Keratinocyte (primary cell): ENCODE data around the gene CDC42. TPM values are rescaled to one million over a fixed set of nuclear protein-coding genes. Genes with fewer than 3 reads are reported as not detected.

Source experiments
- DNase-seq: peaks from one replicate; pipeline ENCODE4 v3.0.0-alpha.2; 2011; ENCODE audit warnings: low read depth, missing footprints, low spot score
- FAIRE-seq: peaks from 2 replicates; lab custom pipeline; 2011; peaks lifted over from hg19 to GRCh38; lab: Jason Lieb, UNC
- H2AFZ ChIP-seq: 2 replicates; pipeline ENCODE4 v1.6.0; 2012; ENCODE audit warnings: low read length, control low read depth, inconsistent platforms; ENCODE audit not compliant: control insufficient read depth
- H3K27ac ChIP-seq: 2 replicates; pipeline ENCODE4 v1.5.1; 2011; ENCODE audit warnings: low read length; ENCODE audit not compliant: control insufficient read depth, insufficient read depth
- H3K27me3 ChIP-seq: 3 replicates; pipeline ENCODE4 v1.6.0; 2011; ENCODE audit warnings: low read length; ENCODE audit not compliant: control insufficient read depth, insufficient read depth; ENCODE audit errors: extremely low read depth
- H3K36me3 ChIP-seq, 2 experiments: 2 replicates in 1 of 2; 3 replicates in 1 of 2; pipeline ENCODE4 v1.5.1; 2011; ENCODE audit warnings: low read length in 2 of 2, mild to moderate bottlenecking in 1 of 2; ENCODE audit not compliant: control insufficient read depth in 2 of 2, insufficient read depth in 2 of 2; ENCODE audit errors: extremely low read depth in 1 of 2
- H3K4me1 ChIP-seq: 3 replicates; pipeline ENCODE4 v1.5.1; 2011; ENCODE audit warnings: low read length; ENCODE audit not compliant: control insufficient read depth, insufficient read depth; ENCODE audit errors: extremely low read depth
- H3K4me2 ChIP-seq: 3 replicates; pipeline ENCODE4 v1.6.0; 2011; ENCODE audit warnings: low read depth, low read length; ENCODE audit not compliant: control insufficient read depth, insufficient read depth; ENCODE audit errors: extremely low read depth
- H3K4me3 ChIP-seq, 3 experiments: fragments of 200-600 bp in 1 of 3; sonication (generic) in 1 of 3; 2 replicates in 2 of 3; 3 replicates in 1 of 3; pipeline ENCODE4 v1.5.1; 2011 to 2016; ENCODE audit warnings: low read length in 3 of 3, mild to moderate bottlenecking in 3 of 3, control low read depth in 2 of 3, inconsistent platforms in 1 of 3, low read depth in 1 of 3, mixed read lengths in 1 of 3, mixed run types in 1 of 3, moderate library complexity in 1 of 3; ENCODE audit not compliant: control insufficient read depth in 2 of 3, insufficient read depth in 2 of 3; ENCODE audit errors: extremely low read depth in 1 of 3
- H3K79me2 ChIP-seq: 2 replicates; pipeline ENCODE4 v1.6.0; 2012; ENCODE audit warnings: low read length; ENCODE audit not compliant: control insufficient read depth, insufficient read depth
- H3K9ac ChIP-seq: 3 replicates; pipeline ENCODE4 v1.6.0; 2011; ENCODE audit warnings: low read length; ENCODE audit not compliant: control insufficient read depth, insufficient read depth; ENCODE audit errors: extremely low read depth
- H3K9me1 ChIP-seq: 3 replicates; pipeline ENCODE4 v1.6.0; 2011; ENCODE audit warnings: low read length; ENCODE audit not compliant: control insufficient read depth, insufficient read depth; ENCODE audit errors: extremely low read depth
- H3K9me3 ChIP-seq: 2 replicates; pipeline ENCODE4 v1.5.1; 2012; ENCODE audit warnings: low read depth, low read length; ENCODE audit not compliant: control insufficient read depth
- H4K20me1 ChIP-seq: 3 replicates; pipeline ENCODE4 v1.6.0; 2011; ENCODE audit warnings: low read length; ENCODE audit not compliant: control insufficient read depth, insufficient read depth; ENCODE audit errors: extremely low read depth
- CTCF ChIP-seq, 3 experiments: IDR thresholded peaks in 1 of 3; conservative IDR thresholded peaks in 1 of 3; optimal IDR thresholded peaks in 1 of 3; 2 replicates in 2 of 3; 3 replicates in 1 of 3; pipeline versions ENCODE3 to v1.5.1; 2011; ENCODE audit warnings: low read length in 3 of 3, mild to moderate bottlenecking in 3 of 3, moderate library complexity in 2 of 3, control low read depth in 1 of 3, inconsistent platforms in 1 of 3; ENCODE audit not compliant: insufficient read depth in 2 of 3; ENCODE audit errors: extremely low read depth in 1 of 3
- EZH2 ChIP-seq: IDR thresholded peaks from one replicate; pipeline ENCODE4 v1.6.1; 2012; ENCODE audit warnings: inconsistent platforms, mild to moderate bottlenecking, low read length, moderate library complexity
- dilution Hi-C: fragments of 300-500 bp; cut with MboI; formaldehyde crosslinking; loops from one replicate; pipeline ENCODE4 v1.7.0; 2020; ENCODE audit warnings: low sequenced_read_pairs; ENCODE audit not compliant: extremely low pct_ligation_motif_present
- polyA plus RNA-seq, 5 experiments: library from polyadenylated mRNA; depleted of rRNA in 3 of 5; stranded (reverse) in 3 of 5; stranded (forward) in 1 of 5; unstranded in 1 of 5; fragments of >200 nt; gene quantifications; 1 replicate in 1 of 5; 2 replicates in 3 of 5; 3 replicates in 1 of 5; pipeline versions ENCODE4 v1.2.1 to v1.2.3, GENCODE V29; 2011 to 2012; ENCODE audit warnings: missing spikeins in 2 of 5, low read depth in 1 of 5, low replicate concordance in 1 of 5

The CDC42 gene
- polyA plus RNA-seq, 1 donor (not counting 4 experiments of a cell fraction or from before 2014, with no cell fraction given), result 499 TPM

DNA sequence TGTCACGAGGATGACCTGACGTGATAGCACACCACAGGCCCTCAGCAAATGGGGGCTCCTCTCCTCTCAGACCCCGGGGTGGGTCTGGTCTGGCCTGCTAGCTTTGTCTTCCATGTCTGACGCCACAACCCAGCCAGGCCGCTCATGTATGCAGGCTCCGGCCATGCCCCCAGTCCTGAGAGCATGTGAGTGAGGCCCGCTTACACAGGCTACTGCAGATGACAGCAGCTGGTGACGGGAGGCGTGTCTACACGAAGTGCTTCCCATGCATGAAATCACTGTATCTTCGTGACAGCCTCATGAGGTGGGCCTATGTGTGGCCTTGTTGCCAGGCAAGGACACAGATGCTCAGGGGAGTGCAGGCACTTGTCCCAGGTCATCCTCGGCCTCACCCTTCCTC is 74.0 kb downstream of the CDC42 start:
- Histone ChIP-seq H3K4me1 (no peaks in the 10 kb centered on the region), H3K27ac (no peak overlapping the region), H3K9me3 (no peaks in the 10 kb centered on the region), H3K36me3 (peaks cover 0 to 6% of the 10 kb centered on the region in 2 experiments), H3K4me2 (no peak overlapping the region), H4K20me1 (peaks cover 6% of the 10 kb centered on the region), H3K79me2 (no peaks in the 10 kb centered on the region), H3K4me3 (no peak overlapping the region), H2AFZ (no peak overlapping the region), H3K9ac (no peak overlapping the region), H3K27me3 (peaks cover 15% of the 10 kb centered on the region), H3K9me1 (peaks cover 3% of the 10 kb centered on the region)
- dilution Hi-C loops, result no loop called here
- no peak for DNase-seq
- no peak for TF ChIP-seq EZH2
- no peak for TF ChIP-seq CTCF (optimal IDR thresholded peaks at IDR 0.05 in 1 of 3, IDR thresholded peaks at IDR 0.05 in 1 of 3, conservative IDR thresholded peaks at IDR 0.05 in 1 of 3; ENCODE audit: extremely low read depth in 1 of 3, insufficient read depth in 2 of 3, low read length in 3 of 3)
- FAIRE-seq, result no peak

- Histone ChIP-seq H3K9me1 (peaks cover 2% of the 10 kb centered on the region), H3K79me2 (no peaks in the 10 kb centered on the region), H3K4me1 (peaks cover 3% of the 10 kb centered on the region), H3K36me3 (peaks cover 0 to 2% of the 10 kb centered on the region in 2 experiments), H3K9ac (no peak overlapping the region), H3K27ac (no peak overlapping the region), H3K9me3 (no peaks in the 10 kb centered on the region), H3K27me3 (peaks cover 15% of the 10 kb centered on the region), H2AFZ (no peak overlapping the region), H3K4me2 (no peak overlapping the region), H4K20me1 (peaks cover 6% of the 10 kb centered on the region), H3K4me3 (no peak overlapping the region)
- dilution Hi-C loops, result no loop called here
- TF ChIP-seq CTCF (optimal IDR thresholded peaks at IDR 0.05 in 1 of 3, IDR thresholded peaks at IDR 0.05 in 1 of 3, conservative IDR thresholded peaks at IDR 0.05 in 1 of 3; ENCODE audit: extremely low read depth in 1 of 3, insufficient read depth in 2 of 3, low read length in 3 of 3), result no peak
- TF ChIP-seq EZH2, result no peak
- no peak for FAIRE-seq
- DNase-seq, result no peak
These were observed 74.7 kb downstream of the CDC42 start for GRCh38 chr1:22127248-22127647.
